Cardiac fibroblast (primary cell): ENCODE measurements around the gene RASSF8.

Experiments
- DNase-seq, 2 donors: peaks; one replicate each; pipeline versions ENCODE4 v3.0.0 to v3.0.0-alpha.2; 2010; ENCODE audit warnings: low read depth in 2 of 2
- H3K4me3 ChIP-seq, 2 donors: replicated peaks in 1 of 2; 1 replicate in 1 of 2; 2 replicates in 1 of 2; pipeline ENCODE4 v1.5.1; 2011; ENCODE audit warnings: low read depth in 2 of 2, low read length in 2 of 2, mild to moderate bottlenecking in 2 of 2, moderate library complexity in 1 of 2
- TF ChIP-seq, protein P1 (sequence below): IDR thresholded peaks from one replicate; pipeline ENCODE4 v1.5.1; 2011; ENCODE audit warnings: low read depth, mild to moderate bottlenecking, low read length, inconsistent platforms

RASSF8 gene

DNA sequence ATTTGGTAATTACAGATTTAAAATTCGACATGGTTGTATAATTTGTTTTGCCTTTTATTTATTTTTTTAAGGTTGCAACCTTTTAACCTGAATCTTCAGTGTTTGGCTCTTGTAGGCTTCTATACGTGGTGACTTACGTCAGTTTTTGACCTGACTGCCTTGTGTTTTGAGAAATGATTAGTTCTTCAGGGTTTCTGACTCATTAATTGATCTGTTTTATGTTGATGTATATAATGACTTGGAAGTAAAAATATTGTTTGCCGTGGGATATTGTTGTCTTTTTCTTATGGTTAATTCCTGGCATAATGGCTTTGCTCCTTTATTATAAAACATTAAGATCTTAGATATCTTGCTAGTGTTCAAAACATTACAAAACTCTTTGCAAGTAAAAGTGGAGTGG is 2.5 kb downstream of the RASSF8 start:
- TF ChIP-seq, protein P1, sequence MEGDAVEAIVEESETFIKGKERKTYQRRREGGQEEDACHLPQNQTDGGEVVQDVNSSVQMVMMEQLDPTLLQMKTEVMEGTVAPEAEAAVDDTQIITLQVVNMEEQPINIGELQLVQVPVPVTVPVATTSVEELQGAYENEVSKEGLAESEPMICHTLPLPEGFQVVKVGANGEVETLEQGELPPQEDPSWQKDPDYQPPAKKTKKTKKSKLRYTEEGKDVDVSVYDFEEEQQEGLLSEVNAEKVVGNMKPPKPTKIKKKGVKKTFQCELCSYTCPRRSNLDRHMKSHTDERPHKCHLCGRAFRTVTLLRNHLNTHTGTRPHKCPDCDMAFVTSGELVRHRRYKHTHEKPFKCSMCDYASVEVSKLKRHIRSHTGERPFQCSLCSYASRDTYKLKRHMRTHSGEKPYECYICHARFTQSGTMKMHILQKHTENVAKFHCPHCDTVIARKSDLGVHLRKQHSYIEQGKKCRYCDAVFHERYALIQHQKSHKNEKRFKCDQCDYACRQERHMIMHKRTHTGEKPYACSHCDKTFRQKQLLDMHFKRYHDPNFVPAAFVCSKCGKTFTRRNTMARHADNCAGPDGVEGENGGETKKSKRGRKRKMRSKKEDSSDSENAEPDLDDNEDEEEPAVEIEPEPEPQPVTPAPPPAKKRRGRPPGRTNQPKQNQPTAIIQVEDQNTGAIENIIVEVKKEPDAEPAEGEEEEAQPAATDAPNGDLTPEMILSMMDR = no peak
- DNase-seq = no peak
- peak overlapping the region; percentile 84 to 89 for H3K4me3 ChIP-seq

DNA sequence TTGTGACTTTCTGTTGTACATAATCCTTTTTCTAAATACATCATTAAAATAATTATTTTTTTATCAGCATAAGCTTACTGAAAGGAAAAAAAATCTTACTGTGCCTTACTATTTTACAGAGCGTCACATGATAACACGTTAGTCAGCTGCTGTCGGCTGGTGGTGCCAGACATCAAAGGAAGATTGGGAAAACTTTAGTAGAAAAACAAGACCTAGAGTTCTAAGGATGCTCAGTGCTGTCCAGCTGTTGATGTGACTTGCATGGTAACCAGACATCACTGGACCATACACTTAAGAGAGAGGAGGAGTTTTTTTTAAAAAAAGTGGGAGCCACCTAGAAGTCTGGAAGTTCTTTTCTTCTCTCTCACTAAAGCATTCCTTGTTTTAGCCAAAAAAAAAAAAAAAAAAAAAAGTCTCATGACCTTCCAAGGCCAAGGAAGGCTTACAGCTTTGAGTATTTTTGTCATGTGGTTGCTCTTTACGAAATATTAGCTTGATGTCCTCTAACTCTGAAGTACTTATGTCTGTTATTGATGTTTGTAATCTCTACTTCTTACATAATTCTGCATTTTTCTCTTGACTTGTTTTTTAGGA is 4.5 kb downstream of the RASSF8 start:
- DNase-seq = peak; percentile 56 to 67
- TF ChIP-seq, protein P1 = no peak
- no peak overlapping the region for H3K4me3 ChIP-seq

DNA sequence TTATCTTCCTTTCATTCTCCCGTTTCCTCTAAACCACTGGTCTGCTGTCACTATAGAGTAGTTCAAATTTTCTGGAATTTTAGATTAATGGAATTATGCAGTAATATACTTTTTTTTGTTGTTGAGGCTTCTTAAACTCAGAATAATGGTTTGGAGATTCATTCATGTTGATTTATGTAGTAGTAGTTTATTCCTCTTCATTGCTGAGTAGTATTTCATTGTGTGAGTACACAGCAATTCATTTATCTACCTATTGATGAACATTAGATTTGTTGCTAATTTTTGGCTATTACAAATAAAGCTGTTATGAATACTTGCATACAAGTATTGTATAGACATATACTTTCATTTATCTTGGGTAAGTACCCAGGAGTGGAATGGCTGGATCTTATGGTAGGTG is 7.2 kb downstream of the RASSF8 start:
- TF ChIP-seq, protein P1 = no peak
- H3K4me3 ChIP-seq = no peak overlapping the region
- no peak for DNase-seq

DNA sequence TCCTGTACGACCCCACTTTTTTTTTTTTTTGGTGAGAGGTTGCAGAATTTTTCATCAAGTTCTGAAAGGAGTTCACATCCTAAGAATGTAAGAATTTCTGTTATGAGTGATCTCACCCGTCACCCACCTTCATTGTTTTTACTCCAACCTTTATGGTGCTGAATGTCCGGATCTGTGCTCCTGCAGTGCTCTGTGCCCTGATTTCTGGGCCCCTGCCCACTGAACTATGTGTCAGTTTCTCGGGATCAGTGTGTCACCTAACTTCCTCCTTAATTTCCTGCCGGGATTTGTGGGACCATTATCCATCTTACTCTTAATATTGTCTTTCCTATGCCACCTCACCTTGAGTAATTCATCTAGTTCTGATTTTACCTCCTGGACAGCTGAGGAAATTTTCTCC is 11.6 kb downstream of the RASSF8 start:
- no peak overlapping the region for H3K4me3 ChIP-seq
- TF ChIP-seq, protein P1 = no peak
- DNase-seq = peak in 1 of 2 donors; percentile 57

DNA sequence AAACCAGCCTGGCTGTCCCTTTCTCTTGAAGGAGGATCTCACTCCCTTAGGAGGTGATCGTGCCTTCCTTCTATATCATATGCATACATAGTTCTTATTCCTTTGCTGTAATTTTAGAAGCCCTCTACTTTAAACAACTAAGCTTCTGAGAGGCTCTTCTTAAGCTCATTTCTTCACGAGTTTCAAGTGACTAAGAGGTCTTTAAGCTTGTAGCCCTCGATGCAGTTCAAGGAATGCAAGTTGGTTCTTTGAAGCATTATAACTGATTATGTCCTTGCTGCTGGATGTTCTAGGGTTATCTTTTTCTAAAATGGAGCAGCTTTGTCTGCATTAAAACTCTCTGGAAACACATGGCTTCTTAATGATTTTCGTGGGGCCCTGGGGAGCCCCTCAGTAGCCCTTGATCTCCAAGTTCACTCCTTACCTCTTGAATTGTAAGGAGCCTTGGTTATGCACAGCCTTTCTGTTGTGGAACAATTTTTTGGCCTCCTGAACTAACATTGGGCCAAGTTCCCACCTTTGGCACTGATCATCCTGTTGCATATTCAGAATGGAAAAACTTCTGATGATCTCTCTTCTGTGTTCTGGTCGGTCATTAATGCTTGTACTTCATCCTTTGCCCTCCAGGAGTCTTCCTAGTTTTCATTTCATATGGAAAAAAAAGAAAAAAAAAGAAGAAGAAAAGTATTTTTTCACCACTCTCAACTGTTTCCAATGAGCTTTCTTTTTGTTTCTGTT is 12.6 kb downstream of the RASSF8 start:
- TF ChIP-seq, protein P1 = peak; percentile 37
- no peak overlapping the region for H3K4me3 ChIP-seq
- peak in 1 of 2 donors; percentile 43 for DNase-seq

DNA sequence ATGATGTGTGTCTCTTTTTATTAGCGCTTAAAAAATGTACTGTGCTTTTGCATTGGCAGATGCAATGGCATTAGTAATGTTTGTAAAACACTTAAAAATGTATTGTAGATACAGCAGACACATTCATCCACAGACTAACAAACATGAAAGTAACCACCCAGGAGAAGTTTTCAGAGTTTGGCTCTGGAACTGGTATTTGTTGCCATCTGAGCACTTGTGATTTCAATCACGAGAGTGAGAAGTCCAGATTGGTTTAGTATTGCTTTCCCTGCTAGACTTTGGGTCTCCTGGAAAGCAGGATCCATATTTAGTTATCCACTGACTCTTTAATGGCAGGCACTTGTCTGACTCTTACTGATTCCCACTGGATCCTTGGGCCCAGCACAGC is 13.2 kb downstream of the RASSF8 start:
- no peak overlapping the region for H3K4me3 ChIP-seq
- no peak for DNase-seq
- TF ChIP-seq, protein P1 = no peak

DNA sequence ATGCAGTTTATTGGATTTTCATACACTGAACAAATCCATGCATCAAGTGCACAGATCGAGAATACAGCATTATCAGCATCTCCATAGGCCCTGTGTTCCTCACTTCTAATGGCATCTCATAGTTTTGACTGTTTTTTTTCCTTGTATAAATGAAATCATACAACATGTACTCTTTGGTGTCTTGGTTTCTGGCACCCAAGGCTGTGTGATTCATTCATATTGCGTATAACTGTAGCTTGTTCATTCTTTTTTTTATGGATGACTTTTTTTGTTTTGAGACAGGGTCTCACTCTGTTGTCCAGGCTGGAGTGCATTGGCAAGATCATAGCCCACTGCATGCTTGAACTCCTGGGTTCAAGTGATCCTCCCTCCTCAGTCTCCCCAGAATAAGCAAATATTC is 14.3 kb downstream of the RASSF8 start:
- TF ChIP-seq, protein P1 = no peak

More for the DNA sequence above, 14.3 kb downstream of the RASSF8 start:
- H3K4me3 ChIP-seq = no peak overlapping the region
- DNase-seq = peak; percentile 76 to 90
